LNCAP (cell line): Measurements from ENCODE around the gene CNTFR.

Source experiments
- TF ChIP-seq, protein P1 (sequence below): fragments of 450-650 bp; IDR thresholded peaks from 2 replicates; pipeline ENCODE4 v1.5.1; 2017; ENCODE audit warnings: mild to moderate bottlenecking

Gene CNTFR

DNA sequence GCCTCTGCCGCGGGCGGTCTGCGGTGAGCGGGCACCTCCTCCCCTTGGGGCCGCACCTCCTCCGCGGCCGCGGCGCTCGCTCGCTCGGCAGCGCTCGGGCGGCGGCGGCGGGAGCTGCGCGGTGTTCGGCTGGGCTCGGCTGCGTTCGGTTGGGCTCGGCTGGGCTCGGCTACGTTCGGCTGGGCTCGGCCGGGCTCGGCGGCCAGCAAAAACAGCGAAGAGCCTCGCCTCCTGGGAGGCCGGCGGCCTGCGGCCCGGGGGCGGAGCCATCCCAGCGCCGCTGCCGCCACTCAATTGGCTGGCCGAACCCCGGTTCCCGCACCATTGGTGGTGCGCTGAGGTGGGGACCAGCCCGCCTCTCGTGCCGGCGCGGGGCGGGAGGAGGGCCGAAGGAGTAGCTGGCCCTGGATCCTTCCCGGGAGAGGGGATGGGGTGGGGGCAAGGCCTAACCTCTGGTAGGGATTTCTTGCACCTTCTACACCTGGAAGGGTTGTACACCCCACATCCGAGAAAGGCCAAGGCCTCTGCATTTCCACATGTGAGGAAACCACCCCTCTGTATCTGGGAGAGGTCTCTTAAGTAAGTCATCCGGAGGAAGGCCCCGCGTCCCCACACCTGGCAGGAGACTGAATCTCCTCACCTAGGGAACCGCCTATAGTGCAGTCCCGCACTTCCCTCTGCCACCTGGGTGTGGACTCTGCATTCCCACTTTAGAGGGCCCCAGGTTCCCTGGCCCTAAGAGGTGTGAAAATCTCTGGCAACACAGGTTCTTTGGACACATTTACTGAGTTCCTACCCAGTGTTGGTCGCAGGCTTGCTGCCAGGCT lies 66.3 kb downstream of the CNTFR start, which contains the start of gene ENHO:
Gene ENHO, minus strand, starts transcription at position 20 of the 827 bp plus-strand sequence. CDS start 1,295 bp downstream, outside the sequence.
- TF ChIP-seq, protein P1, sequence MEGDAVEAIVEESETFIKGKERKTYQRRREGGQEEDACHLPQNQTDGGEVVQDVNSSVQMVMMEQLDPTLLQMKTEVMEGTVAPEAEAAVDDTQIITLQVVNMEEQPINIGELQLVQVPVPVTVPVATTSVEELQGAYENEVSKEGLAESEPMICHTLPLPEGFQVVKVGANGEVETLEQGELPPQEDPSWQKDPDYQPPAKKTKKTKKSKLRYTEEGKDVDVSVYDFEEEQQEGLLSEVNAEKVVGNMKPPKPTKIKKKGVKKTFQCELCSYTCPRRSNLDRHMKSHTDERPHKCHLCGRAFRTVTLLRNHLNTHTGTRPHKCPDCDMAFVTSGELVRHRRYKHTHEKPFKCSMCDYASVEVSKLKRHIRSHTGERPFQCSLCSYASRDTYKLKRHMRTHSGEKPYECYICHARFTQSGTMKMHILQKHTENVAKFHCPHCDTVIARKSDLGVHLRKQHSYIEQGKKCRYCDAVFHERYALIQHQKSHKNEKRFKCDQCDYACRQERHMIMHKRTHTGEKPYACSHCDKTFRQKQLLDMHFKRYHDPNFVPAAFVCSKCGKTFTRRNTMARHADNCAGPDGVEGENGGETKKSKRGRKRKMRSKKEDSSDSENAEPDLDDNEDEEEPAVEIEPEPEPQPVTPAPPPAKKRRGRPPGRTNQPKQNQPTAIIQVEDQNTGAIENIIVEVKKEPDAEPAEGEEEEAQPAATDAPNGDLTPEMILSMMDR = no peak

DNA sequence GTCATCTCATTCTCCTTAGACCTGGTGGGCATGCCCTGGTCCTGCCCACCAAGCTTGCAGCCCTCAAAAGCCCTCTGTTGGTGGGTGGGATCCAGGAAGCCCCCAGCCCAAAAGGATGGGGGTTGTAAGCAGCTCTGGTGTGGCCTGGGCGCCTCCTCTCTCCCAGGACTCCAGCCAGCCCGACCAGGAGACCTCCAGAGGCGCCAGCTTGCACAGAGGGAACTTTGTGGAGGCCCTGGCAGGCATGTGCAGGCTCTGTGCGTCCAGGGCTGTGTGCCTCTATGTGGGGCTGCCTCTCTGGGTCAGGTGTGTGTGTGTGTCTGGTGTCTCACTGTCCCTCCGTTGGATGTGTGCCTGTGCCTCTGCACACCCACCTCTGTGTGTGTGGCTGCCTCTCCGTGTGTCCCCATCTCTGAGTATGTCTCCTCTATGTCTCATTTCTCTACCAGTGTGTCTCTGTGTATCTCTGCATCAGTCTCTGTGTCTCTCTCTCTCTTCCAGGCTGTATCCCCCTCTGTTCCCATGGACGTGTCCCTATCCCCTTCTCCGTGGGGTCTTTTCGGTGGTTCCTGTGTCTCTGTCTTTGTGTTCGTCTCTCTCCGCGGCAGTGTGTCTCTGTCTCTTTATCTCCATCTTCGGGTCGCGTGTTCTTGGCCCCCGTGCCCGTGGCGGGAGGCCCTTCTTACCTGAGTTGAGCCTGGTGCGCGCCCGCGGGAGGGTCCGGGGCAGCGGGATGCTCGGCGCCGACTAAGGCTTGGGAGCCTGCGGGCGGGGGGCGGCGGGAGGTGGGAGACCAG lies 67.2 kb downstream of the CNTFR start:
- TF ChIP-seq, protein P1 = no peak

DNA sequence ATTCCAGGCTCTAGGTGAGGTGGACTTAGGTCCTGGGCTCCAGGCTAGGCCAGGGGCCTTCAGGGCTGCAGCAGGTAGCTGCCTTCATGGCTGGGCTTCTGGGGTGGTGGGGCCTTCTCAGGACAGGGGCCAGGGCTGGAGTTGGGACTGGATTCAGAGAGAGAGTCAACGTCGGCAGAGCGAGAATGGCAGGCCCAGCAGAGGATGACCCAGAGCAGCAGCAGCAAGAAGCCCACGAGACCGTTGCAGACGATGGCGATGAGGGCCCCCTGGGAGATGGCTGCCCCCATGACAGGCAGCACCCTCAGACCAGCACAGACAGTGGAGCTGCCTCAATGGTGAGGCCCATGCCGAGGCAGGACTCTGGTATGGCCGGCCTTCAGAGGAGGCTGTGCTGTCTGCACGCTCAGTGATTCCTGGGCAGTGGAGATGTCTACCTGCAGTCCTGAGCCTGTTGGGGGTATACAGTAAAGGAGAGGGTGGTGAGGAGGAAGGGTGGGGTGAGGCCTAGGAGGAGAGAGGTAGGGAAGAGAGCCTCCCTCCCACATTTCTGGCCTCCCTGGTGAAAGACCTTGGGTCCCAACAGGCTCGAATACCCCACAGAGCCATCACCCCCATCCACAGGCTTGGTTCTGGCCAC lies 68.0 kb downstream of the CNTFR start:
- TF ChIP-seq, protein P1 = no peak

DNA sequence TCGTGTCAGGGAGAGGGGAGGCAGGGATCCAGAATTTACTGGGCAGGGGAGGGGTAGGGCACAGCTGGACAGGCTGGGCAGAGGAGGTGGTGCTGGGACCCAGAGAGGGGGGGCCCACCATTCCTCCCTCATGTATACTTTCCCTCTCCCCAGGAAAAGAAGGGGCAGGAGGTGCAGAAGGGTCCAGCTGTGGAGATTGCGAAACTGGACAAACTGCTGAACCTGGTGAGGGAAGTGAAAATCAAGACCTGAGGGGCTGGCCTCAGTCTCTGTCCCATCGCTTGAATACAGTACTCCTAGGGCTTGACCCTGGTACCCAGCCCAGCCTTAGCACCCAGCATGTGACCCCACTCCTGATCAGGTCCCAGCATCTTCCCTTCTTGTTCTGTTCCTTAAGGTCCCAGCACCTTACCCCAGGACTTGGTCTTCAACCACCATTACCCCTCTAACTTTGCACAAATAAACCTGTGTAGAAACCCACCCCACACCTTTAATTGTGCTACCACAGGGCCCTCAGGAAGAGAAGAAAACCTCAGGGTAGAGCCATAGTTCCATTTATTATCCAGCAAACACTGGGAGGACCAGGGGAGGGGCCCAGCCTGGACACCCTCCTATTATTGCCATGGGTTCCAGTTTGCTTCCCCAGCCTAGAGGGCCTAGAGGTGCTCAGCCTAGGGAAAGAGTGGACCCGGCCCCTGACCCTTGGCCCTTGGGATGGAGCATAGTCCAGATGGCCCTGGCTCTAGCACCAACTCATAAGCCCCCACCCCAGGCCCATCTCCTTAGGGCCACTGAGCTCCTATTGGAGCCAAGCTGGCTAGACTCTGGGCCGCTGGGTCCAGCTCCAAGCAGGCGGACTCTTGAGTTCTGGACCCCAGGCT lies 68.8 kb downstream of the CNTFR start:
- TF ChIP-seq, protein P1 = no peak

DNA sequence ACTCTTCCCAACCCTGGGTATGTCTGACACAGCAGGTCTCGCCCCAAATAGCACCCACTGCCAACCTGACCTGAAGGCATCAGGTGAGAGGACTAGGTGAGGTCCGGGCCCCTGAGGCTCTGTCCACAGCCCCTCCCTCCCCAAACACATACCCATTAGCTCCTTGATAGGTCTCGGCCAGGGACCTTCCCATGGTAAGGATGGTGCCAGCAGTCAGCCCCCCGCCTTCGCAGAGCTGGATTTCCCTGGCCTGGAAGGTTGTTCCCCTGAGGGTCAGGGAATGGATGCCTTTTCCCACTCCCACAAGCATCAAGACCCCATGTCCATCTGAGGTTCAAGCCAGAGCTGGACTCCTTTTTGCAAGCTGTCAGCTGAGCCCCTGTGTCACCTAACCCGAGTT lies 69.4 kb downstream of the CNTFR start:
- TF ChIP-seq, protein P1 = no peak

DNA sequence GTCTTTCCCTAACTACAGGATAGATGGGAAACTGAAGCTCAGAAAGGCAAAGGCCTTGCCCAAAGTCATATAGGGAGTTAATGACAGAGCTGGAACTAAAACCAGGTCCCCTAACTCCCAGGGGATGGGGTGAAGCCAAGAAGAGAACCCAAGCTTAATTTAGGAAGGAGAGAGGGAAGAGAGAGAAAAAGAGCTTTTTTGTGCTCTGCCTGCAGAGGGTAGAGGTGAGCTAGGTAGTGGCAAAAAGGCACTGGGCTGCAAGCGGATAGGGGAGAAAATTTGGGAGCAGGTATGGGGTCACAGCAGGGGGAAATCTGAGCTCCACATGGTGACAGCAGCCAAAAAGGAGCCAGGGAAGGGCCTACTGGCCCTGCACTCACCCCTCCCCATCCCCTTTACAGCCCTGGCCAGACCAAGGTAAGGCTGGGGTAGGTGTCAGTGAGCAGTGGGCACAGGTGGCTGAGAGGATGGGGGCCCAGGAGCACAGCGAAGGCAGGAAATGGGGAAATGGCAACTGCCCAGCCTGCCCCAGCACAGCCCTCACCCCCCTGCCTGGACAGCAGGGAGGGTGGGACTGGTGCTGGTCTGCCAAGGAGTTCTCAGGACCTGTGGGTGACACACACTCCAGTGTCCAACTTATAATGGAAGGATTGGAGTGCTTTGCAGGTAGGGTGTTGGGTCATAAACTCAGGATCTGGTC lies 70.1 kb downstream of the CNTFR start:
- TF ChIP-seq, protein P1 = no peak
